ENCODE measurements around the gene IPO13.

DNA sequence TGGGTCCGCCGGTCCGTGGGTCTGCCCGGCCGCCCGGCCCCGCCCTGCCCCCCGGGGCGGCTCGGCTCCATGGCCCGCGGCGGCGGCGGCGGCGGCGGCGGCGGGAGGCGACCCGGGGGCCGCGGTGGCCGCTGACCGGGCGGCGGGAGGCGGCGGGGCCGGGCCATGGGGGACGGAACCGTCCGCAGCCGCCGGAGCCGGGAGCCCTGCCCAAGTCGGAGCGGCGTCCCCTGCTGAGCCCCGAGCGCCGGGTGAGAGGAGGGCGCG, 32.4 kb downstream of the IPO13 start:
- TF ChIP-seq, protein P1, sequence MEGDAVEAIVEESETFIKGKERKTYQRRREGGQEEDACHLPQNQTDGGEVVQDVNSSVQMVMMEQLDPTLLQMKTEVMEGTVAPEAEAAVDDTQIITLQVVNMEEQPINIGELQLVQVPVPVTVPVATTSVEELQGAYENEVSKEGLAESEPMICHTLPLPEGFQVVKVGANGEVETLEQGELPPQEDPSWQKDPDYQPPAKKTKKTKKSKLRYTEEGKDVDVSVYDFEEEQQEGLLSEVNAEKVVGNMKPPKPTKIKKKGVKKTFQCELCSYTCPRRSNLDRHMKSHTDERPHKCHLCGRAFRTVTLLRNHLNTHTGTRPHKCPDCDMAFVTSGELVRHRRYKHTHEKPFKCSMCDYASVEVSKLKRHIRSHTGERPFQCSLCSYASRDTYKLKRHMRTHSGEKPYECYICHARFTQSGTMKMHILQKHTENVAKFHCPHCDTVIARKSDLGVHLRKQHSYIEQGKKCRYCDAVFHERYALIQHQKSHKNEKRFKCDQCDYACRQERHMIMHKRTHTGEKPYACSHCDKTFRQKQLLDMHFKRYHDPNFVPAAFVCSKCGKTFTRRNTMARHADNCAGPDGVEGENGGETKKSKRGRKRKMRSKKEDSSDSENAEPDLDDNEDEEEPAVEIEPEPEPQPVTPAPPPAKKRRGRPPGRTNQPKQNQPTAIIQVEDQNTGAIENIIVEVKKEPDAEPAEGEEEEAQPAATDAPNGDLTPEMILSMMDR (IDR thresholded peaks at IDR 0.05; ENCODE audit: borderline replicate concordance, extremely low read depth, low read length, poor library complexity, severe bottlenecking) = no peak
- no peak for TF ChIP-seq EZH2 (IDR thresholded peaks at IDR 0.05; ENCODE audit: borderline replicate concordance, low read depth, low read length, severe bottlenecking)
